Lower leg skin (tissue), 3 donors: Measurements from ENCODE around the gene RABL6.

Experiments
- CTCF ChIP-seq, 3 donors: fragments of 450-650 bp; IDR thresholded peaks; one replicate each; pipeline ENCODE4 v1.5.1; 2016; ENCODE audit warnings: antibody characterized with exemption in 3 of 3, mild to moderate bottlenecking in 3 of 3, moderate library complexity in 2 of 3
- POLR2A ChIP-seq, 2 donors: fragments of 450-650 bp; IDR thresholded peaks; one replicate each; pipeline ENCODE4 v1.6.1; 2016 to 2017; ENCODE audit warnings: antibody characterized with exemption in 2 of 2, mild to moderate bottlenecking in 1 of 2, moderate library complexity in 1 of 2

- no peak for TF ChIP-seq CTCF (IDR thresholded peaks at IDR 0.05)
- no peak for TF ChIP-seq POLR2A (IDR thresholded peaks at IDR 0.05)
Observed at GRCh38 chr9:136821826-136822544, 14.2 kb downstream of the RABL6 start.
